GM19328 (cell line): ENCODE measurements around the gene SPPL2A.
"Not testable (repeated sequence)": the region's sequence is repeated elsewhere in the genome, so short reads cannot be mapped to it uniquely, and the experiment has no call there.

ENCODE experiments used
- ATAC-seq: cut with Tn5 transposase; IDR thresholded peaks from one replicate; pipeline ENCODE4 v1.9.1; 2021; ENCODE audit warnings: mild to moderate bottlenecking, moderate library complexity; ENCODE audit not compliant: unreplicated experiment

Gene SPPL2A

GRCh38 chr15:50773389-50773788 is 7.9 kb upstream of the SPPL2A start:
- no peak for ATAC-seq

DNA sequence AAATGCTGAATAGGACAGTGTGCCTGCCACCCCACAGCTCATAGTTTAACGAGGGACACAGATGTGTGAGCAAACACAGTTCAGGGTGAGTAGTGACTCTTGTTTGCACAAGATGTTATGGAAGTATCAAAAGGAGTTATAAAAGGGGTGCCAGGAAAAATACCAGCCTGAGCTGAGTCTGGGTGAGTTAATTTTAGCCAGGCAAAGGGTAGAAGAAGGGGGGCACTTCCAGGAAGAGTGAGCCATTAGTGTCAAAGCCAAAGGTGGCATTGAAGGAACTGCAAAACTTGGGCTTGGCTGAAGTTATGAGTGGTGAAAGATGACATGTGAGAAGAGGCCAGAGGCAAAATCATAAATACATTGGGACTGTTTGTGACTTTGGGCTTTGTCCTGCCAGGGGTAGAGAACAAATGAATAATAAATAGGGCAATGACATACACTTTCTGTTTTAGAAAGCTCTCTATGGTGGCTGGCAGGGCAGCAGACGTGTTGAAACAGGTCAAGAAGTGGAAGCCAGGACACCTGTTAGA is 1.9 kb upstream of the SPPL2A start:
- ATAC-seq: no peak

GRCh38 chr15:50764461-50765194 is 878 bp downstream of the SPPL2A start:
- ATAC-seq: no peak

DNA sequence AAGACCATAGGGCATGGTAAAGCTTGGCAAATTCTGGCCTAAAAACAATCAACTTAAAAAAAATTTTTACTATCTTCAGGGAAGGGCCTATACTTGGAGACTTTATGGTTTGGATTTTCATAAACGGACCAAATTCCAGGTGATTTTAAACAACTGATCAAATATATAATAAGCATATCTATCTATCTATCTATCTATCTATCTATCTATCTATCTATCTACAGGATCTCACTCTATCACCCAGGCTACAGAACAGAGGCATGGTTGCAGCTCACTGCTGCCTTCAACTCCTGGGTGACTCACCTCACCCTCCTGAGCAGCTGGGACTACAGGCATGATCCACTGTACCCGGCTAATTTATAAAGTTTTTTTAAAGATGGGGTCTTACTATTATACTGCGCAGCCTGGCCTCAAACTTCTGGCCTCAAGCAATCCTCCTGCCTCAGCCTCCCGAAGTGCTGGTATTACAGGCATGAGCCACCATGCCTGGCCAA is 6.7 kb downstream of the SPPL2A start:
- ATAC-seq: no peak

- ATAC-seq: no peak
These were observed 12.0 kb downstream of the SPPL2A start for GRCh38 chr15:50753463-50753862.

DNA sequence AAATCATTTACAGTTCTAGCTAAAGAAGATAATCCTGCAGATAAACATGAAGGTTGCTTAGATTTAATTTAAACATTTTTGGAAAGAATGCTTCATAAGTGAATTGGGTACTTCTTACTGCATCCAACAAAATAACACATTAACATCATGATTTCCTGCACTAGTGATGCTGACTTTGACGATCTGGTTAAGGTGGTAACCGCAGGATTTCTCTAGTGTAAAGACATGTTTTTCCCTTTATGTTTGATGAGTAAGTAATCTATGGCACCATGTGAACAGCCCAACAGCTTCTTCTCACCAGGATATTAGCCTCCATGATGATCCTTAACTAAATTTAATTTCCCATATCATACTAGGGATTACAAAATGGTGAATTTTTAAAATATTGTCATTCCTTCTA is 14.1 kb downstream of the SPPL2A start:
- no peak for ATAC-seq

GRCh38 chr15:50750227-50750705 is 15.2 kb downstream of the SPPL2A start:
- no peak for ATAC-seq

- no peak for ATAC-seq
These were observed 18.0 kb downstream of the SPPL2A start for GRCh38 chr15:50747523-50747922.

- ATAC-seq: no peak
These were observed 20.9 kb downstream of the SPPL2A start for GRCh38 chr15:50744601-50745000.

DNA sequence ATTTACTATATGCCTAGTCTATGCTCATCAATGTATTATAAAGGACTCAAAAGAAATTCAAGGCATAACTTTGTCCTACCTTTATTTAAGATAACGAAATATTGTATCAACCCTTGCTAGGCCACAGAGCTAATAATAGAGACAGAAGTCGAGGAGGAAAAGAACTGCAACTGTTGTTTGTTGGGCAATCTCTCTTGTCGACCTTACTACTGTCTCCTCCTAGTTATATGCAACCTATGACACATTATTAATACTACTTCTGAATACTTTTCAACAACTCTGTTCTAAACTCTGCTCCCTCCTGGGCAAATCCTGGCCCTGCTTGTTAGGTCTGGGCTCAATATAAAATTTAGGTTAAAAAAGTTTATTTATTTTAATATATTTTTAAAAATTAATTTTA is 24.6 kb downstream of the SPPL2A start:
- ATAC-seq: no peak

DNA sequence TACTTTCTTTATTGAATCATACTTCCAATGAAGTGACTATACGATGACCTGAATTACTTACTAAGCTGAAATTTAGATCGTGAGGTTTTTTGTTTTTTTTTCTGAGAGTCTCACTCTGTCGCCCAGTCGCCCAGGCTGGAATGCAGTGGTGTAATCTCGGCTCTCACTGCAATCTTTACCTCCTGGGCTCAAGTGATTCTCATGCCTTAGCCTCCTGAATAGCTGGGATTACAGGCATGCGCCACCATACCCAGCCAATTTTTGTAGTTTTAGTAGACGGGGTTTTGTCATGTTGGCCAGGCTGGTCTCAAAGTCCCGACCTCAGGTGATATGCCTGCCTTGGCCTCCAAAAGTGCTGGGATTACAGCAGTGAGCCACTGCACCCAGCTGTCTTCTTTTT is 28.7 kb downstream of the SPPL2A start:
- ATAC-seq: no peak

DNA sequence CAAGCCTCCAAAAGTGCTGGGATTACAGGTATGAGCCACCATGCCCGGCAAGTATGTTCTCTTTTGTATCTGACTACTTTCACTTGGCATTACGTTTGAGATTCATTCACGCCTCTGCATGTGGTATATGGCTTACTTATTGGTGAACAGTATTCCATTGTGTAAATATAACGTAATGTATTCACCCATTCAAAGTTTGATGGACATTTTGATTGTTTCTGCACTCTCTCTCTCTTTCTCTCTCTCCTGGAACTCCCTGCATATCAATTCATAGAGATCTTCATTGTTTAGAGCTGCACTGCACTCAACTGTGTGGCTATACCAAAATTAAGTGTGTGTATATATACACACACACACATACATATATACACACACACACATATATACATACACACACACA is 30.4 kb downstream of the SPPL2A start:
- no peak for ATAC-seq

- no peak for ATAC-seq
These were observed 39.2 kb downstream of the SPPL2A start for GRCh38 chr15:50726315-50726714.

DNA sequence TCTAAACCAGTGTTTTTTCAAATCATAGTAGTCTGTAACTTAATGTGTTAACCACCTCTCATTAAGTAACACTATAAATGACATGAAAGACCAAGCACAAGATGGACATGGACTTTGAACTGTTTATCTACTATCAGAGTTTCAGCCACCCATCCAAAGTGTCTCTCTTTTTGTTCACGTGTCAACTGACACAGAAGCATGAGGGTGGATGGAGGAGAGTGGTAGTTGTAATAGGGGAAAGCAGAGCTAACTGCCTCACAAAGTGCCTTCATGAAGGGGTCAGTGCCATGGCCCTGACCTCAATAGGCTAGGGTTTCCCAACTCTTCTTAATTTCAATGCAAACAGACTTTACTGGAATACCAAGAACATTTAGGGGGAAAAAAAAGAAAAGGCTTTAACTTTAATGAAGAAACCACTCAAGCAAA is 46.8 kb downstream of the SPPL2A start:
- ATAC-seq: no peak

DNA sequence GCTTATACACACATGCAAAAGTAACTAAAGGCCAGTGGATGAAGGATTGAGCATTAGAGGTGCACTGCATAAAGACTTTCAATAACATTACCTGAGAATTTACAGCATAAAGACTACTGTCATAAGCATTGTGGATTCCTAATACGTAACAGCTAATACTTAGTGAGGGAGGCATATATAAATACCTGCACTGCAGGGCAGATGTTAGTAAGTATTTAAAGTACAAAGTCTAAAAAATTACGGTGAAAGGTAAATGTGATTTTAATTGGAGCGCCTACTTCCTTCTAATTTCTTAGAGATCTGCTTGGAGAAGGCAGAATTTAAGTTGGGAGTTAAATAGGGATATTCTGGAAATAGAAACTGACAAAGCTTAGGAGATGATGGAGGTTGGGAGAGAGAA is 53.5 kb downstream of the SPPL2A start:
- no peak for ATAC-seq

- ATAC-seq: no peak
These were observed 54.9 kb downstream of the SPPL2A start for GRCh38 chr15:50710585-50710984.

- ATAC-seq: no peak
These were observed 57.6 kb downstream of the SPPL2A start for GRCh38 chr15:50707878-50708427.

GRCh38 chr15:50702762-50703334 is 62.7 kb downstream of the SPPL2A start:
- no peak for ATAC-seq

- no peak for ATAC-seq
These were observed 67.4 kb downstream of the SPPL2A start for GRCh38 chr15:50698101-50698500.

DNA sequence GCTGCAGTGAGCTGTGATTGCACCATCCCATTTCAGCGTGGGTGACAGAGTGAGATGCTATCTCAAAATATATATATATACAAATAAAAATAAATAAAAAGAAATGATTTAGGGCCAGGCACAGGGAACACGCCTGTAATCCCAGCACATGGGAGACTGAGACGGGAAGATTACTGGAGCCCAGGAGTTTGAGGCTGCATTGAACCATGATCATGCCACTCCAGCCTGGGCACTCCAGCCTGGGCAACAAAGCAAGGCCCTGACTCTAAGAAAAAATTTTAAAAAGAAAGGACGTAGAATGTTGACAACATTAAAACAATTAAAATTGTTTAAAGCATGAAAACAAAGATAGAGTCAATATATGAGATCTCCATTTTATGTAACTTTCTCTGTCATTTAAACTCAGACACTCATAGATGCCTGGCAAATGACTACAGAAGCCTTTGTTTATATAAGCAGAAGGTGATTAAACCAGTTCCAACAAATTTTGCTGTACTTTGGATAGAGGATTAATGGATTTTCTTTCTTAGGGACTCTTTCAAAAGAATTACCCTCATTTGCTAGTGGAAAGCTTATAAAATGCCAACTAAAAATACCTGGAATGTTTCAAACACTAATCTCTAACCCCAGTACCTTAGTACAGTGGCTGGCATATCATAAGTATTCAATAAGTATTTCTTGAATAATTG is 68.3 kb downstream of the SPPL2A start:
- no peak for ATAC-seq

- ATAC-seq: not testable (repeated sequence)
These were observed 70.8 kb downstream of the SPPL2A start for GRCh38 chr15:50694634-50695165.
